H1 (cell line): Measurements from ENCODE around the gene SEL1L2. TPM values are rescaled to one million over a fixed set of nuclear protein-coding genes. Genes with fewer than 3 reads are reported as not detected.
A peak's percentile ranks its signal among the peaks of the same experiment; 100 is the strongest.

Experiments used
- CTCF ChIA-PET: fragments of 300-600 bp; sonication (Branson Sonifier 250); formaldehyde crosslinking; loops from one replicate; lab custom pipeline; 2021; ENCODE audit not compliant: partially characterized antibody; lab: Charles Lee
- POLR2A ChIA-PET: fragments of 300-600 bp; sonication (Branson Sonifier 250); formaldehyde crosslinking; loops from one replicate; lab custom pipeline; 2021; ENCODE audit warnings: inconsistent platforms; ENCODE audit not compliant: partially characterized antibody; lab: Charles Lee
- DNase-seq, 2 experiments: peaks; one replicate each; pipeline versions ENCODE4 v3.0.0 to v3.0.0-alpha.2; 2010 to 2022; ENCODE audit warnings: low spot score in 2 of 2, low read depth in 1 of 2, mixed read lengths in 1 of 2
- FAIRE-seq: peaks from 2 replicates; lab custom pipeline; 2011; peaks lifted over from hg19 to GRCh38; lab: Jason Lieb, UNC
- H2AFZ ChIP-seq: 2 replicates; pipeline ENCODE4 v1.8.1; 2012; ENCODE audit warnings: low read length, inconsistent platforms
- H2AK5ac ChIP-seq: 2 replicates; pipeline ENCODE4 v1.6.1; 2013; ENCODE audit warnings: low read depth, low read length
- H2BK120ac ChIP-seq: replicated peaks from 2 replicates; pipeline ENCODE3; 2013; ENCODE audit warnings: low read depth, low read length, inconsistent platforms
- H2BK12ac ChIP-seq: 2 replicates; pipeline ENCODE4 v1.6.1; 2013; ENCODE audit warnings: low read depth, low read length
- H2BK15ac ChIP-seq: 2 replicates; pipeline ENCODE4 v1.6.1; 2013; ENCODE audit warnings: low read length
- H2BK20ac ChIP-seq: 2 replicates; pipeline ENCODE4 v1.6.1; 2013; ENCODE audit warnings: low read length
- H2BK5ac ChIP-seq: 2 replicates; pipeline ENCODE4 v1.6.1; 2013; ENCODE audit warnings: low read depth, low read length
- H3K14ac ChIP-seq: 2 replicates; pipeline ENCODE4 v1.6.1; 2013; ENCODE audit warnings: inconsistent platforms; ENCODE audit not compliant: insufficient read length
- H3K18ac ChIP-seq: 2 replicates; pipeline ENCODE4 v1.6.1; 2013; ENCODE audit warnings: low read length; ENCODE audit errors: extremely low read depth
- H3K23ac ChIP-seq: 2 replicates; pipeline ENCODE4 v1.6.1; 2013; ENCODE audit warnings: inconsistent platforms; ENCODE audit not compliant: insufficient read length
- H3K23me2 ChIP-seq: 2 replicates; pipeline ENCODE4 v1.6.1; 2013; ENCODE audit warnings: low read depth, low read length
- H3K27ac ChIP-seq: 2 replicates; pipeline ENCODE4 v1.6.1; 2011; ENCODE audit warnings: low read depth, low read length, inconsistent platforms
- H3K27me3 ChIP-seq, 4 experiments: replicated peaks in 1 of 4; 1 replicate in 1 of 4; 2 replicates in 3 of 4; pipeline versions ENCODE4 v1.6.1 to v1.8.1; 2011 to 2013; ENCODE audit warnings: low read length in 3 of 4, mild to moderate bottlenecking in 3 of 4, inconsistent platforms in 2 of 4, mixed read lengths in 2 of 4, moderate library complexity in 1 of 4; ENCODE audit not compliant: control insufficient read depth in 3 of 4, insufficient read depth in 3 of 4; ENCODE audit errors: extremely low read depth in 1 of 4
- H3K36me3 ChIP-seq, 4 experiments: 2 replicates each; pipeline versions ENCODE4 v1.6.1 to v1.8.1; 2011 to 2013; ENCODE audit warnings: mild to moderate bottlenecking in 4 of 4, low read length in 3 of 4, moderate library complexity in 2 of 4, control low read depth in 1 of 4, inconsistent platforms in 1 of 4; ENCODE audit not compliant: insufficient read depth in 4 of 4, control insufficient read depth in 2 of 4
- H3K4ac ChIP-seq: replicated peaks from 2 replicates; pipeline ENCODE3; 2013; ENCODE audit warnings: low read length, low read depth, mixed read lengths, inconsistent platforms; ENCODE audit not compliant: insufficient read length
- H3K4me1 ChIP-seq, 4 experiments: replicated peaks in 1 of 4; 1 replicate in 1 of 4; 2 replicates in 3 of 4; pipeline versions ENCODE4 v1.6.1 to v1.8.1; 2011 to 2013; ENCODE audit warnings: low read length in 3 of 4, inconsistent platforms in 2 of 4, mixed read lengths in 1 of 4; ENCODE audit not compliant: insufficient read depth in 4 of 4, control insufficient read depth in 3 of 4
- H3K4me2 ChIP-seq, 2 experiments: 2 replicates each; pipeline versions ENCODE4 v1.6.1 to v1.8.1; 2011 to 2013; ENCODE audit warnings: low read depth in 2 of 2, low read length in 2 of 2, control low read depth in 1 of 2, inconsistent platforms in 1 of 2, mild to moderate bottlenecking in 1 of 2; ENCODE audit not compliant: insufficient read depth in 1 of 2
- H3K4me3 ChIP-seq, 4 experiments: fragments of 200-600, 300-600 bp in 1 of 4; sonication (generic), shearing (Covaris generic), sonication (Bioruptor Twin) in 1 of 4; 2 replicates each; pipeline versions ENCODE4 v1.5.1 to v1.8.1; 2011 to 2016; ENCODE audit warnings: low read length in 4 of 4, low read depth in 3 of 4, control low read depth in 2 of 4, inconsistent platforms in 2 of 4, mild to moderate bottlenecking in 2 of 4, mixed read lengths in 1 of 4, moderate library complexity in 1 of 4; ENCODE audit not compliant: insufficient read depth in 2 of 4; ENCODE audit errors: extremely low read depth in 1 of 4
- H3K56ac ChIP-seq: replicated peaks from 2 replicates; pipeline ENCODE3; 2013; ENCODE audit warnings: low read depth, mild to moderate bottlenecking, mixed read lengths, low read length, inconsistent platforms; ENCODE audit not compliant: insufficient read length
- H3K79me1 ChIP-seq: 2 replicates; pipeline ENCODE4 v1.6.1; 2013; ENCODE audit warnings: low read depth, low read length, control low read depth
- H3K79me2 ChIP-seq, 2 experiments: 2 replicates each; pipeline versions ENCODE4 v1.6.1 to v1.8.1; 2012 to 2013; ENCODE audit warnings: low read length in 2 of 2, mild to moderate bottlenecking in 2 of 2, inconsistent platforms in 1 of 2; ENCODE audit not compliant: insufficient read depth in 2 of 2, control insufficient read depth in 1 of 2
- H3K9ac ChIP-seq, 4 experiments: replicated peaks in 1 of 4; 1 replicate in 1 of 4; 2 replicates in 3 of 4; pipeline versions ENCODE4 v1.6.1 to v1.8.1; 2011 to 2013; ENCODE audit warnings: low read depth in 3 of 4, low read length in 3 of 4, control low read depth in 2 of 4, mild to moderate bottlenecking in 2 of 4, moderate library complexity in 2 of 4, inconsistent platforms in 1 of 4; ENCODE audit errors: extremely low read depth in 1 of 4
- H3K9me3 ChIP-seq, 2 experiments: 2 replicates each; pipeline versions ENCODE4 v1.6.1 to v1.8.1; 2012 to 2013; ENCODE audit warnings: mild to moderate bottlenecking in 2 of 2, moderate library complexity in 2 of 2, control low read depth in 1 of 2, inconsistent platforms in 1 of 2, low read depth in 1 of 2, low read length in 1 of 2, mixed read lengths in 1 of 2; ENCODE audit not compliant: insufficient read depth in 2 of 2
- H4K20me1 ChIP-seq, 2 experiments: replicated peaks in 1 of 2; 2 replicates each; pipeline versions ENCODE3 to v1.8.1; 2011 to 2013; ENCODE audit warnings: inconsistent platforms in 2 of 2, low read length in 2 of 2, mild to moderate bottlenecking in 1 of 2; ENCODE audit not compliant: insufficient read depth in 2 of 2, control insufficient read depth in 1 of 2
- H4K5ac ChIP-seq: 2 replicates; pipeline ENCODE4 v1.6.1; 2013; ENCODE audit warnings: low read length, low read depth, mixed read lengths, inconsistent platforms; ENCODE audit not compliant: insufficient read length
- H4K8ac ChIP-seq: 2 replicates; pipeline ENCODE4 v1.8.0; 2013; ENCODE audit warnings: mild to moderate bottlenecking, moderate library complexity, low read length, inconsistent platforms; ENCODE audit not compliant: insufficient read depth; ENCODE audit errors: extremely low read depth
- H4K91ac ChIP-seq: replicated peaks from 2 replicates; pipeline ENCODE3; 2013; ENCODE audit warnings: low read length, mixed read lengths, inconsistent platforms; ENCODE audit not compliant: insufficient read length
- CREB1 ChIP-seq: IDR thresholded peaks from 2 replicates; pipeline ENCODE4 v1.6.1; 2012; ENCODE audit warnings: inconsistent platforms
- KDM1A ChIP-seq: fragments of 200-600, 300-600 bp; sonication (generic); IDR thresholded peaks from 2 replicates; pipeline ENCODE4 v1.7.1; 2016; ENCODE audit warnings: mild to moderate bottlenecking, low read length, borderline replicate concordance
- WGBS, 2 experiments: shearing (Covaris generic) in 1 of 2; methylation state at CpG; one replicate each; pipeline versions ENCODE4 v1.1.6 to v1.1.7; 2013 to 2015; ENCODE audit warnings: low lambda C conversion rate in 2 of 2, mixed read lengths in 2 of 2, inconsistent platforms in 1 of 2, low coverage in 1 of 2, missing lambda C conversion rate in 1 of 2; ENCODE audit not compliant: insufficient replicate concordance in 2 of 2, insufficient coverage in 1 of 2, insufficient read length in 1 of 2; ENCODE audit errors: extremely low coverage in 1 of 2, missing lambda C conversion rate in 1 of 2; 5-methylcytosine and 5-hydroxymethylcytosine counted together
- polyA plus RNA-seq, 7 experiments: library from polyadenylated mRNA; depleted of rRNA in 3 of 7; stranded (reverse) in 5 of 7; unstranded in 2 of 7; fragments of >200 nt in 5 of 7; fragments of 200-250 nt in 2 of 7; gene quantifications; 1 replicate in 5 of 7; 2 replicates in 1 of 7; 4 replicates in 1 of 7; pipeline versions ENCODE4 v1.2.1 to v1.2.3, GENCODE V29; 2011 to 2013; ENCODE audit warnings: missing spikeins in 2 of 7, mixed read lengths in 2 of 7
- total RNA-seq: library from RNA; stranded (reverse); fragmentation: NEBNext Ultra II Directional; extraction: Animal tissue kit (Norgen Biotek cat#: 25700); gene quantifications from 2 replicates; pipeline ENCODE4 v1.2.1, GENCODE V29; 2021

The SEL1L2 gene
- total and polyA plus RNA-seq, 2 of the 8 experiments (the other 6 are each of a cell fraction or from before 2014, with no cell fraction given) = not detected

DNA sequence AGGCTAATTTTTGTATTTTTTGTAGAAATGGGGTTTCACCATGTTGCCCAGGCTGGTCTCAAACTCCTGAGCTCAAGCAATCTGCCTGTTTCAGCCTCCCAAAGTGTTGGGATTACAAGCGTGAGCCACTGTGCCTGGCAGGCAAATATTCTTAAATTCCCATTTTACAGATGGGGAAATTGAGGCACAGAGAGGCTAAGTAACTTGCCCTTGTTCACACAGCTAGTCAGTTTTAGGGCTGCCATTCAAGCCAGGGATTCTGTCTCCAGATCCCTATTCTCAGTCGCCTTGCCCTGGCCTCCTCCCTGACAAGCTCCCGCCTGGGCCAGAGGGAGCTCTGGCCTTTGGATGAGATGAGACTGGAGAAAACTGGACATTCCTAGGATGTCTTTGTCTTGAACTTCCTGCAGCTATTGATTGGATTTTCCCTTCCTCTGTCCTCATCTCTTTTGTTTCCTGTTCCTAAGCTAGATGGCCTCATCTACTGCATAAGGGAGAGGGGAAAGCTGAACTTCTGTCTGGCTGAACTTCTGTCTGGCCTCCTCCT is 115.1 kb downstream of the SEL1L2 start:
- WGBS, 2 experiments = 89% methylated on average over 3 of the region's 3 CpGs; no CpG with 5 or more reads in 1 of the 2 experiments
- Histone ChIP-seq H2AK5ac (no peak overlapping the region), H2AFZ (0 out of 2 replicates have a peak overlapping the region, but pooled peaks have one; percentile 54), H3K56ac (no peak overlapping the region), H4K20me1 (no peaks in the 10 kb centered on the region), H3K23ac (no peak overlapping the region), H2BK12ac (peak overlapping the region; percentile 80), H2BK15ac (no peak overlapping the region), H3K4ac (no peak overlapping the region), H4K8ac (no peak overlapping the region), H3K79me2 (no peaks in the 10 kb centered on the region), H3K18ac (peak overlapping the region; percentile 68; the same call in 1 of the 2 replicates), H3K36me3 (no peaks in the 10 kb centered on the region), H3K4me2 (peak overlapping the region; percentile 32 to 65; a peak in 3 of 4 replicates), H2BK20ac (peak overlapping the region; percentile 56), H3K4me1 (peaks cover 6 to 19% (median 19%) of the 10 kb centered on the region in 4 experiments), H3K27ac (no peak overlapping the region; the same call in 1 of the 2 replicates), H3K23me2 (peaks cover 2% of the 10 kb centered on the region; the same call in 1 of the 2 replicates), H4K5ac (no peak overlapping the region), H3K9me3 (no peaks in the 10 kb centered on the region), H4K91ac (peak overlapping the region; percentile 4), H2BK120ac (peak overlapping the region; percentile 63), H3K27me3 (no peaks in the 10 kb centered on the region), H3K79me1 (no peaks in the 10 kb centered on the region), H3K9ac (no peak overlapping the region; a peak in 1 of 7 replicates), H3K14ac (no peak overlapping the region), H2BK5ac (peak overlapping the region; percentile 67; the same call in 1 of the 2 replicates), H3K4me3 (peak overlapping the region in 1 of 4 experiments; percentile 46; a peak in 1 of 8 replicates)
- DNase-seq (no peak), FAIRE-seq (no peak)
- POLR2A ChIA-PET = interaction anchor here (1.0 to 2.4 kb wide), 2 partner anchors 8 to 56 kb away, joined by 3 to 7 read pairs; no protein-coding TSS in a partner anchor
- CTCF ChIA-PET = interaction anchor here (0.6 to 1.6 kb wide), 7 partner anchors 22 to 76 kb away, joined by 3 to 5 read pairs (median 3); no protein-coding TSS in a partner anchor
- peak; percentile 85; the same call in 1 of the 2 replicates for TF ChIP-seq KDM1A
- TF ChIP-seq CREB1 = no peak
